HepG2 (cell line): ENCODE measurements around the gene CDC14B. TPM values are rescaled to one million over a fixed set of nuclear protein-coding genes. Genes with fewer than 3 reads are reported as not detected.

ENCODE experiments used
- ELF1 ChIP-seq: sonication (generic); formaldehyde crosslinking; IDR thresholded peaks from 2 replicates; pipeline ENCODE4 v1.4.0; 2020; ENCODE audit warnings: missing genetic modification reagents
- ELK4 ChIP-seq: sonication (generic); formaldehyde crosslinking; IDR thresholded peaks from 2 replicates; pipeline ENCODE4 v1.9.0; 2021; ENCODE audit warnings: missing genetic modification reagents, borderline replicate concordance
- EP300 ChIP-seq, 3 experiments: sonication (generic) in 1 of 3; formaldehyde crosslinking in 1 of 3; IDR thresholded peaks; 2 replicates each; pipeline versions ENCODE4 v1.5.1 to v1.6.1; 2011 to 2020; ENCODE audit warnings: low read depth in 2 of 3, low read length in 2 of 3, borderline replicate concordance in 1 of 3, improper control_type of control experiment in 1 of 3, mild to moderate bottlenecking in 1 of 3, missing genetic modification reagents in 1 of 3, moderate library complexity in 1 of 3
- FOXO1 ChIP-seq: sonication (generic); formaldehyde crosslinking; IDR thresholded peaks from 2 replicates; pipeline ENCODE4 v1.4.0; 2020; ENCODE audit warnings: missing genetic modification reagents
- FOXP4 ChIP-seq: sonication (generic); formaldehyde crosslinking; IDR thresholded peaks from 2 replicates; pipeline ENCODE4 v1.4.0; 2020; ENCODE audit warnings: missing genetic modification reagents
- FUBP1 ChIP-seq: sonication (generic); formaldehyde crosslinking; IDR thresholded peaks from 2 replicates; pipeline ENCODE4 v1.5.1; 2020; ENCODE audit warnings: missing genetic modification reagents, mild to moderate bottlenecking, borderline replicate concordance
- HMG20B ChIP-seq: conservative IDR thresholded peaks from 2 replicates; pipeline ENCODE4 v1.6.1; 2016; ENCODE audit warnings: missing genetic modification reagents, missing compliant biosample characterization
- KLF15 ChIP-seq: sonication (generic); formaldehyde crosslinking; IDR thresholded peaks from 2 replicates; pipeline ENCODE4 v1.8.1; 2023; ENCODE audit warnings: borderline replicate concordance, mild to moderate bottlenecking, inconsistent platforms, missing genetic modification reagents, mixed read lengths
- NFE2 ChIP-seq: sonication (generic); formaldehyde crosslinking; IDR thresholded peaks from 2 replicates; pipeline ENCODE4 v1.4.0; 2020; ENCODE audit warnings: missing genetic modification reagents
- NFYC ChIP-seq: IDR thresholded peaks from 2 replicates; pipeline ENCODE4 v1.6.1; 2016; ENCODE audit warnings: missing genetic modification reagents, missing compliant biosample characterization
- NR2C2 ChIP-seq: sonication (generic); formaldehyde crosslinking; IDR thresholded peaks from 2 replicates; pipeline ENCODE4 v1.4.0; 2020; ENCODE audit warnings: missing genetic modification reagents, mild to moderate bottlenecking, moderate library complexity, borderline replicate concordance
- POLR2A ChIP-seq, 2 experiments: IDR thresholded peaks; 2 replicates each; pipeline ENCODE4 v1.6.1; 2011; ENCODE audit warnings: low read depth in 2 of 2, low read length in 2 of 2, mild to moderate bottlenecking in 1 of 2, moderate library complexity in 1 of 2; ENCODE audit not compliant: insufficient read depth in 1 of 2
- SPEN ChIP-seq: sonication (generic); formaldehyde crosslinking; IDR thresholded peaks from 2 replicates; pipeline ENCODE4 v1.5.1; 2020; ENCODE audit warnings: low read depth, mild to moderate bottlenecking, missing genetic modification reagents
- THAP11 ChIP-seq: IDR thresholded peaks from 2 replicates; pipeline ENCODE4 v1.6.1; 2016; ENCODE audit warnings: missing biosample characterization, missing genetic modification reagents
- ZFAT ChIP-seq: sonication (generic); formaldehyde crosslinking; conservative IDR thresholded peaks from 2 replicates; pipeline ENCODE4 v1.8.1; 2023; ENCODE audit warnings: missing genetic modification reagents, inconsistent platforms
- ZGPAT ChIP-seq: IDR thresholded peaks from 2 replicates; pipeline ENCODE4 v1.6.1; 2016; ENCODE audit warnings: mild to moderate bottlenecking
- ZNF441 ChIP-seq: sonication (generic); formaldehyde crosslinking; IDR thresholded peaks from 2 replicates; pipeline ENCODE4 v1.7.0; 2021; ENCODE audit warnings: missing genetic modification reagents, borderline replicate concordance
- ZNF747 ChIP-seq: sonication (generic); formaldehyde crosslinking; IDR thresholded peaks from 2 replicates; pipeline ENCODE4 v1.8.1; 2023; ENCODE audit warnings: missing genetic modification reagents, mild to moderate bottlenecking, borderline replicate concordance
- ZSCAN12 ChIP-seq: sonication (generic); formaldehyde crosslinking; IDR thresholded peaks from 2 replicates; pipeline ENCODE4 v1.9.0; 2021; ENCODE audit warnings: mild to moderate bottlenecking, missing genetic modification reagents
- ZSCAN5A ChIP-seq: sonication (generic); formaldehyde crosslinking; IDR thresholded peaks from 2 replicates; pipeline ENCODE4 v1.8.0; 2022; ENCODE audit warnings: mild to moderate bottlenecking, missing genetic modification reagents, borderline replicate concordance
- polyA plus RNA-seq, 8 experiments: library from polyadenylated mRNA; depleted of rRNA in 3 of 8; stranded (reverse) in 7 of 8; unstranded in 1 of 8; fragments of >200 nt; fragmentation: Illumina TruSeq in 4 of 8; extraction: Trizol in 4 of 8; gene quantifications; 2 replicates each; pipeline versions ENCODE4 v1.2.1 to v1.2.3, GENCODE V29; 2011 to 2016; ENCODE audit warnings: low read depth in 4 of 8, missing spikeins in 1 of 8, mixed read lengths in 1 of 8; ENCODE audit not compliant: insufficient read depth in 1 of 8
- total RNA-seq, 5 experiments: library from RNA; depleted of rRNA; stranded (reverse); fragments of >200 nt; fragmentation: Illumina TruSeq; extraction: Trizol; gene quantifications; 2 replicates each; pipeline ENCODE4 v1.2.3, GENCODE V29; 2016; ENCODE audit warnings: low read depth in 1 of 5

The CDC14B gene
- total and polyA plus RNA-seq, 2 of the 13 experiments (the other 11 are each of a cell fraction or from before 2014, with no cell fraction given): 25.8 to 33.3 TPM

GRCh38 chr9:96490534-96491078 lies 129.0 kb downstream of the CDC14B start (continued):
- TF ChIP-seq ZSCAN5A (CRISPR knock-in tag): peak; percentile 1; the same call in 1 of the 2 replicates
- TF ChIP-seq ZFAT: no peak
- TF ChIP-seq FOXP4 (CRISPR knock-in tag): 0 out of 2 replicates have a peak, but pooled peaks have one; percentile 5
- TF ChIP-seq SPEN: no peak
- no peak for TF ChIP-seq NFE2
- no peak for TF ChIP-seq NFYC (CRISPR knock-in tag)
- no peak for TF ChIP-seq HMG20B
- no peak for TF ChIP-seq FUBP1
- TF ChIP-seq NR2C2 (CRISPR knock-in tag): no peak
- TF ChIP-seq ELK4 (CRISPR knock-in tag): no peak
- no peak for TF ChIP-seq ZGPAT (CRISPR knock-in tag)
- no peak for TF ChIP-seq ZNF747 (CRISPR knock-in tag)
- no peak; the same call in 1 of the 2 replicates for TF ChIP-seq ZNF441
- TF ChIP-seq KLF15 (CRISPR knock-in tag): no peak
- no peak for TF ChIP-seq FOXO1 (CRISPR knock-in tag)
- no peak for TF ChIP-seq THAP11 (CRISPR knock-in tag)
- TF ChIP-seq EP300 (IDR thresholded peaks at IDR 0.05; ENCODE audit: low read depth in 2 of 2, low read length in 2 of 2): peak in 1 of 2 experiments; percentile 83; a peak in 2 of 4 replicates
- no peak for TF ChIP-seq EP300 (CRISPR knock-in tag; IDR thresholded peaks at IDR 0.05; ENCODE audit: borderline replicate concordance)
- no peak for TF ChIP-seq POLR2A (IDR thresholded peaks at IDR 0.05; ENCODE audit: insufficient read depth in 1 of 2, low read depth in 2 of 2, low read length in 2 of 2)
- 0 out of 2 replicates have a peak, but pooled peaks have one; percentile 17 for TF ChIP-seq ZSCAN12 (CRISPR knock-in tag)
- no peak for TF ChIP-seq ELF1 (CRISPR knock-in tag)
